Prostate gland (tissue), 2 donors: ENCODE data around the gene IARS1. TPM values are rescaled to one million over a fixed set of nuclear protein-coding genes. Genes with fewer than 3 reads are reported as not detected.

ENCODE experiments used
- DNase-seq: peaks from one replicate; pipeline ENCODE4 v3.0.0-alpha.2; 2019; ENCODE audit warnings: low spot score
- H3K27ac ChIP-seq, 2 donors: fragments of 200-600 bp; sonication (generic); 2 replicates each; pipeline ENCODE4 v1.5.1; 2017 to 2019
- H3K27me3 ChIP-seq: fragments of 200-600 bp; sonication (generic); replicated peaks from 2 replicates; pipeline ENCODE4 v1.5.1; 2019; ENCODE audit not compliant: insufficient read depth
- H3K36me3 ChIP-seq, 2 donors: fragments of 200-600 bp; sonication (generic); 1 replicate in 1 of 2; 2 replicates in 1 of 2; pipeline versions ENCODE4 v1.5.1 to v1.8.1; 2017 to 2019
- H3K4me1 ChIP-seq: fragments of 200-600 bp; sonication (generic); replicated peaks from 2 replicates; pipeline ENCODE4 v1.5.1; 2019
- H3K4me3 ChIP-seq, 2 donors: fragments of 200-600 bp; sonication (generic); 2 replicates each; pipeline ENCODE4 v1.5.1; 2017 to 2019
- H3K9me3 ChIP-seq: fragments of 200-600 bp; sonication (generic); 2 replicates; pipeline ENCODE4 v1.5.1; 2017
- CTCF ChIP-seq, 4 experiments: fragments of 200-600 bp in 2 of 4; fragments of 450-650 bp in 2 of 4; sonication (generic) in 2 of 4; IDR thresholded peaks; 1 replicate in 3 of 4; 2 replicates in 1 of 4; pipeline ENCODE4 v1.5.1; 2016 to 2019; ENCODE audit warnings: antibody characterized with exemption in 4 of 4, mild to moderate bottlenecking in 2 of 4, moderate library complexity in 2 of 4
- POLR2A ChIP-seq: fragments of 450-650 bp; IDR thresholded peaks from one replicate; pipeline ENCODE4 v1.6.1; 2016; ENCODE audit warnings: antibody characterized with exemption, mild to moderate bottlenecking
- POLR2AphosphoS5 ChIP-seq: sonication (generic); formaldehyde crosslinking; IDR thresholded peaks from one replicate; pipeline ENCODE4 v1.6.1; 2017; ENCODE audit warnings: antibody characterized with exemption
- WGBS: methylation state at CpG from one replicate; pipeline ENCODE4 v1.1.5; 2018; 5-methylcytosine and 5-hydroxymethylcytosine counted together
- intact Hi-C: fragments of 100-400 bp; cut with DNase I; formaldehyde crosslinking; loops from one replicate; pipeline ENCODE4 v1.14.2; 2022
- total RNA-seq, 2 donors: library from RNA; depleted of rRNA; stranded (reverse); fragments of >200 nt; gene quantifications; one replicate each; pipeline ENCODE4 v1.1.0, GENCODE V29; 2016

Gene IARS1
- total RNA-seq: 10 to 100 TPM; 58.3 to 89.2 TPM

GRCh38 chr9:92293452-92294296 lies at the start of gene IARS1:
TSS of gene IARS1 (minus strand) at chr9:92293697. CDS start at chr9:92289419, 4,278 bp downstream.
- intact Hi-C loops: loop anchor here (5.0 kb wide), 1 partner anchor 34 kb away; the partner anchor contains the start of genes CENPP and NOL8
- peak within 1 kb of the TSS; percentile 19 to 62 for H3K27ac ChIP-seq
- TF ChIP-seq POLR2A (peak; percentile 71), CTCF (IDR thresholded peaks at IDR 0.05) (peak; percentile 14 to 47 (median 39)), POLR2AphosphoS5 (peak; percentile 99)
- peaks cover 7% of the 10 kb centered on the region for H3K4me1 ChIP-seq
- H3K4me3 ChIP-seq: peak within 1 kb of the TSS; percentile 50 to 69
- no peaks in the 10 kb centered on the region for H3K9me3 ChIP-seq
- H3K36me3 ChIP-seq: no peaks in the 10 kb centered on the region
- no peaks in the 10 kb centered on the region for H3K27me3 ChIP-seq
- peak; percentile 99 for DNase-seq
- under 1% methylated on average over 63 of the region's 63 CpGs for WGBS

DNA sequence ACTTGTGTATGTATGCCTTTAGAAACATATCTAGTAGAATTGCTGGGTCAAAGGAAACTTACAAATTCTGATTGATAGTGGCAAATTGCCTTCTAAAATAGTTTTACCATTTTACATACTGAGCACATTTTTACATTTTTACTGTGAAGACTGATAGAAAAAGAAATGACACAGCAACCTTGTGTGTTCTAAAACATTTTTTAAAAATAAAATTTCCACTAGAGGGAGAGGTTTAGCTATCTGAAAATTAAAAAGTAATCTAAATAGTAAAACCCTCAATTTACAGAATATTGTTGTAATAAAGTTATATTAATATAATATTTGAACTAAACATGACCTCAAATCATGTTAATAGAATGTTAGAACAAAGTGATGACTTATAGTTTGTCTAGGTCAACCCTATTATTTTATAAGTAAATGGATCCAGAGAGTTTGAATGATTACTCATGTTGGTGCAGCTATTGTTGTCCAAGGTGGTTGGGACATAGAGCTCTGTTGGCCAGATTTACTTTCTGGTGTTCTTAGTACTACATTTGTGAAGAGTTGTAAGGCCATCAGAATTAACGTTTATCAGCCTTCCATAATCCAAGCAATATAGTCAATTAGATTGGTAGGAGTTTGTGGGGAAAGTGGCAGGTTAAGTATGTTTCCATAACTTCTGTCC lies 49.5 kb upstream of the IARS1 start:
- H3K27ac ChIP-seq: no peak overlapping the region
- H3K27me3 ChIP-seq: no peaks in the 10 kb centered on the region
- no peak for DNase-seq
- intact Hi-C loops: loop anchor here (2.0 to 5.0 kb wide), 2 partner anchors 94 to 292 kb away; no protein-coding TSS in a partner anchor
- 65% methylated on average over 1 of the region's 1 CpG for WGBS
- H3K9me3 ChIP-seq: no peaks in the 10 kb centered on the region
- no peaks in the 10 kb centered on the region for H3K4me1 ChIP-seq
- H3K36me3 ChIP-seq: no peaks in the 10 kb centered on the region
- TF ChIP-seq CTCF (IDR thresholded peaks at IDR 0.05) (peak in 3 of 4 experiments; percentile 10 to 36 (median 20)), POLR2A (no peak)
- H3K4me3 ChIP-seq: no peak overlapping the region

GRCh38 chr9:92341578-92341977 lies 48.1 kb upstream of the IARS1 start:
- TF ChIP-seq CTCF (IDR thresholded peaks at IDR 0.05) (no peak), POLR2AphosphoS5 (no peak), POLR2A (no peak)
- 100% methylated on average over 1 of the region's 1 CpG for WGBS
- Histone ChIP-seq H3K27ac (no peak overlapping the region), H3K36me3 (no peaks in the 10 kb centered on the region), H3K4me3 (no peak overlapping the region), H3K9me3 (no peaks in the 10 kb centered on the region), H3K4me1 (no peaks in the 10 kb centered on the region), H3K27me3 (no peaks in the 10 kb centered on the region)
- no peak for DNase-seq
- intact Hi-C loops: loop anchor here (5.0 kb wide), 1 partner anchor 96 kb away; no protein-coding TSS in a partner anchor

DNA sequence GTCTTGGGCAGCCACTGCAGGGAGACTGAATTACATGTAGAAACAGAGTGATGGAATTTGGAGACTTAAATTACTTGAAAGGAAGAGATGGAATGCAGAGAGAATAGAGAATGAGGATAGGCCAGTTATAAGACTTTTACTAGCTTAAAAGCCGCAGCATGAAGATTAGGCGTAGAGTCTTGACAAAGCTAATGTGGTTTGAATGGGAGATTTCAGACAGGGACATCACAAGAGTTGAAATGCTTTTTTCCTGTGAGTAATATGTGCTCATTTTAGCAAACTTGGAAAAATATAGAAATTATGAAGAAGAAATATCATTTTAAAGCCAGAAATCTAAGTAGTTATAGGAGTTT lies 39.8 kb upstream of the IARS1 start:
- DNase-seq: no peak
- intact Hi-C loops: no loop called here
- Histone ChIP-seq H3K4me1 (no peaks in the 10 kb centered on the region), H3K4me3 (no peak overlapping the region), H3K27me3 (no peaks in the 10 kb centered on the region), H3K27ac (peak overlapping the region in 1 of 2 donors; percentile 2), H3K9me3 (no peaks in the 10 kb centered on the region), H3K36me3 (no peaks in the 10 kb centered on the region)
- TF ChIP-seq POLR2A (no peak), POLR2AphosphoS5 (no peak), CTCF (IDR thresholded peaks at IDR 0.05) (no peak)
- WGBS: 42% methylated on average over 2 of the region's 2 CpGs
